T-cell (primary cell): ENCODE measurements around the gene LRP1B. TPM values are rescaled to one million over a fixed set of nuclear protein-coding genes. Genes with fewer than 3 reads are reported as not detected.

Source experiments
- ATAC-seq, 4 experiments: fragments of 200-7000 bp in 3 of 4; fragments of 150-1000 bp in 1 of 4; cut with Tn5 transposase; replicated peaks in 1 of 4; 1 replicate in 3 of 4; 2 replicates in 1 of 4; pipeline ENCODE4 v1.10.0; 2021; ENCODE audit warnings: moderate library complexity in 3 of 4, mild to moderate bottlenecking in 2 of 4, moderate number of reproducible peaks in 1 of 4
- CTCF ChIA-PET, 2 donors: fragments of 300-600 bp; sonication (Branson Sonifier 250); formaldehyde crosslinking; loops; one replicate each; lab custom pipeline; 2022; ENCODE audit warnings: antibody characterized with exemption in 2 of 2; lab: Charles Lee
- POLR2A ChIA-PET, 2 donors: fragments of 300-600 bp; sonication (Branson Sonifier 250); formaldehyde crosslinking; loops; one replicate each; lab custom pipeline; 2022; ENCODE audit warnings: antibody characterized with exemption in 2 of 2; lab: Charles Lee
- DNase-seq, 35 experiments: peaks; one replicate each; pipeline versions ENCODE4 v3.0.0 to v3.0.0-alpha.2; 2013 to 2023
- H3K27ac ChIP-seq: one replicate; pipeline ENCODE4 v1.5.1; 2013; ENCODE audit warnings: low read length
- H3K27me3 ChIP-seq, 2 experiments: replicated peaks in 1 of 2; 1 replicate in 1 of 2; 2 replicates in 1 of 2; pipeline versions ENCODE4 v1.6.1 to v1.7.0; 2013; ENCODE audit warnings: low read length in 1 of 2, mixed read lengths in 1 of 2; ENCODE audit not compliant: control insufficient read depth in 2 of 2, insufficient read depth in 2 of 2; ENCODE audit errors: extremely low read depth in 1 of 2
- H3K36me3 ChIP-seq, 2 donors: 1 replicate in 1 of 2; 2 replicates in 1 of 2; pipeline versions ENCODE4 v1.6.1 to v1.7.0; 2013; ENCODE audit warnings: low read length in 1 of 2; ENCODE audit not compliant: control insufficient read depth in 2 of 2, insufficient read depth in 1 of 2; ENCODE audit errors: extremely low read depth in 1 of 2
- H3K4me1 ChIP-seq, 2 experiments: 1 replicate in 1 of 2; 2 replicates in 1 of 2; pipeline versions ENCODE4 v1.6.1 to v1.7.0; 2013; ENCODE audit warnings: low read length in 2 of 2, mixed read lengths in 1 of 2; ENCODE audit not compliant: insufficient read depth in 2 of 2, control insufficient read depth in 1 of 2; ENCODE audit errors: extremely low read depth in 1 of 2
- H3K4me3 ChIP-seq, 2 donors: 1 replicate in 1 of 2; 2 replicates in 1 of 2; pipeline versions ENCODE4 v1.5.1 to v1.7.0; 2013; ENCODE audit warnings: mild to moderate bottlenecking in 2 of 2, low read length in 1 of 2, moderate library complexity in 1 of 2; ENCODE audit not compliant: control insufficient read depth in 1 of 2; ENCODE audit errors: extremely low read depth in 1 of 2
- H3K9me3 ChIP-seq: 2 replicates; pipeline ENCODE4 v1.7.0; 2013
- H3K27ac Mint-ChIP-seq, 2 donors: one replicate each; pipeline ENCODE4 v1.8.0; 2020 to 2021; ENCODE audit warnings: mild to moderate bottlenecking in 2 of 2, mixed read lengths in 2 of 2
- H3K27me3 Mint-ChIP-seq, 2 donors: one replicate each; pipeline ENCODE4 v1.8.0; 2021 to 2022; ENCODE audit warnings: mixed read lengths in 2 of 2
- H3K36me3 Mint-ChIP-seq: one replicate; pipeline ENCODE4 v1.8.0; 2021; ENCODE audit warnings: mixed read lengths
- H3K4me1 Mint-ChIP-seq, 3 donors: one replicate each; pipeline ENCODE4 v1.8.0; 2020 to 2022; ENCODE audit warnings: mixed read lengths in 3 of 3, mild to moderate bottlenecking in 1 of 3
- H3K4me3 Mint-ChIP-seq, 3 donors: one replicate each; pipeline ENCODE4 v1.8.0; 2020 to 2022; ENCODE audit warnings: mild to moderate bottlenecking in 3 of 3, mixed read lengths in 3 of 3, moderate library complexity in 3 of 3
- H3K9me3 Mint-ChIP-seq, 3 donors: one replicate each; pipeline ENCODE4 v1.8.0; 2020 to 2022; ENCODE audit warnings: mixed read lengths in 3 of 3
- WGBS: methylation state at CpG from one replicate; pipeline ENCODE4 v1.1.5; 2013; ENCODE audit warnings: missing lambda C conversion rate; ENCODE audit not compliant: insufficient coverage; 5-methylcytosine and 5-hydroxymethylcytosine counted together
- total RNA-seq, 35 experiments: library from RNA in 6 of 35; stranded (reverse) in 6 of 35; fragments of 120-200 nt in 1 of 35; gene quantifications; one replicate each; pipeline versions ENCODE4 v1.2.1 to v1.2.4 and lab custom pipeline; 2013 to 2026

LRP1B gene
- total RNA-seq, 5 donors from 2014 or later (not counting 1 experiment from before 2014, with no cell fraction given), result not detected

GRCh38 chr2:140918426-140918825 lies 1212.4 kb downstream of the LRP1B start:
- Mint-ChIP-seq H3K4me3 (no peak overlapping the region), H3K4me1 (no peaks in the 10 kb centered on the region), H3K27ac (no peak overlapping the region), H3K9me3 (peaks cover 10 to 29% (median 17%) of the 10 kb centered on the region in 3 donors), H3K36me3 (no peaks in the 10 kb centered on the region), H3K27me3 (no peaks in the 10 kb centered on the region)
- Histone ChIP-seq H3K36me3 (no peaks in the 10 kb centered on the region), H3K4me1 (no peaks in the 10 kb centered on the region), H3K9me3 (no peaks in the 10 kb centered on the region), H3K27me3 (no peaks in the 10 kb centered on the region), H3K4me3 (no peak overlapping the region), H3K27ac (no peak overlapping the region)
- ChIA-PET POLR2A (no interaction called here), CTCF (no interaction called here)
- DNase-seq (no peak), ATAC-seq (no peak)
- 71% methylated on average over 1 of the region's 3 CpGs for WGBS

DNA sequence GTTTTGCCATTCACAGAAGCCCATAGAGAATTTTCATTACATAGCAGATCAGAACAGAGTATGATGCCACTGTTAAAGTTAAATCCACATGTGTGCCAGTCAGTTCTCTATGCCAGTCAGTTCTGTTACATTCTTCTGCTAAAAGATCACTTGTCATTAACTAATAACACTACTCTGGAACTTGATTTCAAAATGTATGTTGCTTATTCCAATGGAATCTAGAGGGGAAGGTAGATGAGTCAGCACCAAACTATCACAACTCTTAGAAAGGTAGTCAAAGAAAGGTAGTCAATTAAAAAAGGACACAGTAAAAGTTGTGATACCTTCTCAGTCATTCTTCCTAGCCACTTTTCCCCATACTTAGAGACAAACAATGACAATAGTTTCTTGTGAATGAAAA lies 1214.4 kb downstream of the LRP1B start:
- no peak overlapping the region for H3K4me3 ChIP-seq
- H3K9me3 ChIP-seq, result no peaks in the 10 kb centered on the region
- no peaks in the 10 kb centered on the region for H3K36me3 Mint-ChIP-seq
- H3K27me3 ChIP-seq, result no peaks in the 10 kb centered on the region
- no peak overlapping the region for H3K27ac Mint-ChIP-seq
- H3K27me3 Mint-ChIP-seq, result no peaks in the 10 kb centered on the region
- H3K27ac ChIP-seq, result no peak overlapping the region
- ATAC-seq, result no peak
- no peak for DNase-seq
- POLR2A ChIA-PET, result no interaction called here
- H3K36me3 ChIP-seq, result no peaks in the 10 kb centered on the region
- H3K4me1 Mint-ChIP-seq, result no peaks in the 10 kb centered on the region
- H3K9me3 Mint-ChIP-seq, result peaks cover 10 to 29% (median 20%) of the 10 kb centered on the region in 3 donors
- no peaks in the 10 kb centered on the region for H3K4me1 ChIP-seq
- CTCF ChIA-PET, result no interaction called here
- H3K4me3 Mint-ChIP-seq, result no peak overlapping the region

DNA sequence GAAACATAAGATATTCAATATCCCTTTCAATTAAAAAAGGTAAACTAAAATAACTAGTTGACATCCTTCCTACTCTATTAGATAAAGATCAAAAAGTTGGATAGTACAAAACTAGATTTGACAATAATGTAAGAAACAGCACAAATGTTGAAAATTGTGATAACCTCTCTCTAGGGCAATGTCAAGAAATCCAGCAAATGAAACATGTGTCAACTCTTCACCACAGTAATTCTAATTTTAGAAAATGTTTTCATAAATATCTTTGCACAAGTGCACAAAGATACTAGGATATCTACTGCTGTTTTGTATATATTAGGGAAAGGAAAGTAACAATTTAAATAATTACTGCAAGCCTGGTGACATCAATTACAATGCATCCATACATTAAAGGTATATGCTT lies 1220.1 kb downstream of the LRP1B start:
- no peak for ATAC-seq
- H3K27ac ChIP-seq, result no peak overlapping the region
- H3K27me3 Mint-ChIP-seq, result no peaks in the 10 kb centered on the region
- POLR2A ChIA-PET, result no interaction called here
- H3K4me1 ChIP-seq, result no peaks in the 10 kb centered on the region
- H3K4me3 Mint-ChIP-seq, result no peak overlapping the region
- no peaks in the 10 kb centered on the region for H3K9me3 ChIP-seq
- H3K4me3 ChIP-seq, result no peak overlapping the region
- no peaks in the 10 kb centered on the region for H3K36me3 ChIP-seq
- H3K27ac Mint-ChIP-seq, result no peak overlapping the region
- peaks cover 10 to 23% (median 22%) of the 10 kb centered on the region in 3 donors for H3K9me3 Mint-ChIP-seq
- no peaks in the 10 kb centered on the region for H3K27me3 ChIP-seq
- no peaks in the 10 kb centered on the region for H3K36me3 Mint-ChIP-seq
- DNase-seq, result no peak
- CTCF ChIA-PET, result no interaction called here
- H3K4me1 Mint-ChIP-seq, result no peaks in the 10 kb centered on the region

GRCh38 chr2:140905083-140905781 lies 1225.6 kb downstream of the LRP1B start:
- ChIA-PET POLR2A (interaction anchor here in 1 of 2 donors (0.6 kb wide), 1 partner anchor 28 kb away, joined by 3 read pairs; no protein-coding TSS in a partner anchor), CTCF (no interaction called here)
- H3K27me3 Mint-ChIP-seq, result no peaks in the 10 kb centered on the region
- H3K9me3 ChIP-seq, result no peaks in the 10 kb centered on the region
- ATAC-seq, result no peak
- H3K4me3 Mint-ChIP-seq, result no peak overlapping the region
- peaks cover 0 to 12% (median 5%) of the 10 kb centered on the region in 3 donors for H3K9me3 Mint-ChIP-seq
- H3K36me3 Mint-ChIP-seq, result no peaks in the 10 kb centered on the region
- no peak for DNase-seq
- 79% methylated on average over 2 of the region's 6 CpGs for WGBS
- no peak overlapping the region for H3K27ac Mint-ChIP-seq
- no peak overlapping the region for H3K27ac ChIP-seq
- no peaks in the 10 kb centered on the region for H3K4me1 Mint-ChIP-seq
- no peak overlapping the region for H3K4me3 ChIP-seq
- no peaks in the 10 kb centered on the region for H3K4me1 ChIP-seq
- no peaks in the 10 kb centered on the region for H3K36me3 ChIP-seq
- no peaks in the 10 kb centered on the region for H3K27me3 ChIP-seq

GRCh38 chr2:140895378-140895777 lies 1235.4 kb downstream of the LRP1B start:
- Histone ChIP-seq H3K36me3 (no peaks in the 10 kb centered on the region), H3K9me3 (no peaks in the 10 kb centered on the region), H3K27me3 (no peaks in the 10 kb centered on the region), H3K4me1 (peaks cover 0 to 5% of the 10 kb centered on the region in 2 experiments), H3K4me3 (no peak overlapping the region), H3K27ac (no peak overlapping the region)
- DNase-seq, result no peak
- H3K9me3 Mint-ChIP-seq, result peaks cover 11 to 15% (median 12%) of the 10 kb centered on the region in 3 donors
- no peaks in the 10 kb centered on the region for H3K4me1 Mint-ChIP-seq
- POLR2A ChIA-PET, result no interaction called here
- H3K27ac Mint-ChIP-seq, result no peak overlapping the region
- WGBS, result 85% methylated on average over 9 of the region's 9 CpGs
- CTCF ChIA-PET, result no interaction called here
- no peak overlapping the region for H3K4me3 Mint-ChIP-seq
- no peaks in the 10 kb centered on the region for H3K27me3 Mint-ChIP-seq
- no peaks in the 10 kb centered on the region for H3K36me3 Mint-ChIP-seq
- ATAC-seq, result no peak

DNA sequence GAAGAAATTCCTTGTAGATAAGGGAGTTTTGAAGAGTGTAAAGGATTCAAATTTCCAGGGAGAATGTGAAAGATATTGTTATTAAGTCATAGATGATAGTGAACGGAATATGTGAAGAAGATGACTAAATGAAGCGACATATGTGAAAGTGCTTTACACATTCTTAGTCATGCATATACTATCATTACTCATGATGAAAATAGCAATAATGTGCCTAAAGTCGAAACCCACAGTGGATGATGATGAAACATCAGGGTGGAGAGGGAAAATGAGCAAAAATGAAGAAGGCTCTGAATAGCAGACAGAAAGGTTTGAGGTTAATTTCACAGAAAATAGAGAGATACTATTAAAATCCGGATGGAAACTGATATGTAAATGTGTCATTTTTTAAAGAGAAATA lies 1237.1 kb downstream of the LRP1B start:
- H3K4me3 Mint-ChIP-seq, result no peak overlapping the region
- no peaks in the 10 kb centered on the region for H3K36me3 ChIP-seq
- no peaks in the 10 kb centered on the region for H3K4me1 Mint-ChIP-seq
- CTCF ChIA-PET, result no interaction called here
- ATAC-seq (no peak), DNase-seq (no peak)
- H3K9me3 ChIP-seq, result no peaks in the 10 kb centered on the region
- peaks cover 12 to 18% (median 12%) of the 10 kb centered on the region in 3 donors for H3K9me3 Mint-ChIP-seq
- no peak overlapping the region for H3K4me3 ChIP-seq
- no peak overlapping the region for H3K27ac Mint-ChIP-seq
- no peaks in the 10 kb centered on the region for H3K36me3 Mint-ChIP-seq
- H3K27ac ChIP-seq, result no peak overlapping the region
- no peaks in the 10 kb centered on the region for H3K27me3 Mint-ChIP-seq
- H3K27me3 ChIP-seq, result no peaks in the 10 kb centered on the region
- WGBS, result no CpG with 5 or more reads among the region's 4 CpGs
- H3K4me1 ChIP-seq, result peaks cover 0 to 5% of the 10 kb centered on the region in 2 experiments
- POLR2A ChIA-PET, result no interaction called here
